ENCODE results near the gene COASY. TPM values are rescaled to one million over a fixed set of nuclear protein-coding genes. Genes with fewer than 3 reads are reported as not detected.
A peak's percentile ranks its signal among the peaks of the same experiment; 100 is the strongest.

Gene COASY
- total and polyA plus RNA-seq, 2 of the 4 experiments (the other 2 are of a cell fraction) = 10.6 to 44.0 TPM

GRCh38 chr17:42519546-42520491, 42.1 kb upstream of the COASY start:
- Histone ChIP-seq H4K8ac (ENCODE audit: low read depth in 2 of 2, low read length in 2 of 2) (peak overlapping the region; percentile 99 to 100), H3K4ac (ENCODE audit: low read depth, low read length) (peak overlapping the region; percentile 100), H2BK20ac (ENCODE audit: low read depth, low read length) (peak overlapping the region; percentile 99), H3K4me3 (ENCODE audit: insufficient read depth, low read depth, low read length) (no peak overlapping the region), H3K4me1 (ENCODE audit: control insufficient read depth, insufficient read depth, low read length) (peaks cover 59% of the 10 kb centered on the region), H3K27me3 (ENCODE audit: control insufficient read depth, insufficient read depth, low read length) (no peaks in the 10 kb centered on the region), H3K14ac (replicated peaks; ENCODE audit: low read depth, low read length) (peak overlapping the region; percentile 99), H2BK15ac (ENCODE audit: low read depth, low read length) (peak overlapping the region; percentile 100), H3K9me1 (ENCODE audit: insufficient read depth, low read length) (peaks cover 32% of the 10 kb centered on the region), H3K56ac (ENCODE audit: extremely low read depth, insufficient read depth, low read length) (peak overlapping the region; percentile 99), H2BK120ac (ENCODE audit: low read depth, low read length) (peak overlapping the region; percentile 100), H3K23ac (ENCODE audit: low read depth, low read length) (peak overlapping the region; percentile 100), H3K9me3 (ENCODE audit: control insufficient read depth, insufficient read depth, low read length) (no peaks in the 10 kb centered on the region), H2BK5ac (ENCODE audit: low read depth, low read length, poor library complexity, severe bottlenecking) (peak overlapping the region; percentile 99), H4K5ac (ENCODE audit: low read depth, low read length) (peak overlapping the region; percentile 98), H2AFZ (replicated peaks; ENCODE audit: low read length, poor library complexity) (peak overlapping the region; percentile 75), H3K79me1 (ENCODE audit: low read depth in 1 of 2, low read length in 2 of 2) (peaks cover 9 to 58% of the 10 kb centered on the region in 2 experiments; a peak in 3 of 4 replicates), H3K9ac (ENCODE audit: low read depth, low read length) (peak overlapping the region; percentile 83), H3K27ac (ENCODE audit: insufficient read depth, low read length) (peak overlapping the region; percentile 99), H3K4me2 (ENCODE audit: low read depth, low read length) (peak overlapping the region; percentile 39), H2AK5ac (ENCODE audit: low read depth, low read length) (peak overlapping the region; percentile 100), H3K36me3 (ENCODE audit: control insufficient read depth, insufficient read depth, low read length) (peaks cover 2% of the 10 kb centered on the region; the same call in 1 of the 2 replicates), H4K91ac (ENCODE audit: insufficient read depth, low read depth, low read length) (peak overlapping the region; percentile 100), H3K18ac (ENCODE audit: low read depth, low read length) (peak overlapping the region; percentile 99), H4K20me1 (ENCODE audit: insufficient read depth, low read length) (no peaks in the 10 kb centered on the region; the same call in 1 of the 2 replicates), H2AK9ac (replicated peaks; ENCODE audit: low read depth, low read length, poor library complexity) (peak overlapping the region; percentile 100)
- dilution Hi-C loops (cut with HindIII; ENCODE audit: low sequenced_read_pairs, unreplicated experiment) = no loop called here
- ChIA-PET CTCF (interaction anchor here (0.6 to 1.9 kb wide), 2 partner anchors 120 to 197 kb away, joined by 3 to 4 read pairs; no protein-coding TSS in a partner anchor), POLR2A (ENCODE audit: unreplicated experiment) (interaction anchor here (0.6 to 4.2 kb wide), 6 partner anchors 7 to 554 kb away, joined by 3 to 17 read pairs (median 4); partner anchors contain the start of genes CAVIN1 and NAGLU)
- no TSS peak for BruUV-seq (replicated peaks)
- WGBS, 2 experiments (ENCODE audit: extremely low coverage in 2 of 2, insufficient read length in 1 of 2) = no CpG with 5 or more reads among the region's 12 CpGs
- ATAC-seq (ENCODE audit: low read depth) (peak; percentile 66), DNase-seq (peak; percentile 99)
- intact Hi-C loops (cut with micrococcal nuclease) = loop anchor here (2.0 to 10.0 kb wide), 3 partner anchors 97 to 385 kb away; partner anchors contain the start of gene CAVIN1
- in situ Hi-C loops (cut with MboI; ENCODE audit: low sequenced_read_pairs) = loop anchor here (5.0 to 10.0 kb wide), 2 partner anchors 198 to 295 kb away; no protein-coding TSS in a partner anchor
- TF ChIP-seq RCOR1 (IDR thresholded peaks at IDR 0.05; ENCODE audit: insufficient replicate concordance, low read length) (peak; percentile 38), FOS (IDR thresholded peaks at IDR 0.05; ENCODE audit: low read depth, low read length) (peak; percentile 57), NFE2L2 (IDR thresholded peaks at IDR 0.05; ENCODE audit: low read depth, low read length) (peak; percentile 55; the same call in 1 of the 2 replicates), MAFK (IDR thresholded peaks at IDR 0.05; ENCODE audit: low read depth, low read length) (peak; percentile 20; the same call in 1 of the 2 replicates), POLR2A (IDR thresholded peaks at IDR 0.05; ENCODE audit: low read depth, low read length) (peak; percentile 77), CEBPB (IDR thresholded peaks at IDR 0.05; ENCODE audit: low read depth, low read length) (0 out of 2 replicates have a peak, but pooled peaks have one; percentile 1), RAD21 (IDR thresholded peaks at IDR 0.05; ENCODE audit: low read length) (no peak), SMC3 (IDR thresholded peaks at IDR 0.05; ENCODE audit: low read depth, low read length) (no peak), BHLHE40 (IDR thresholded peaks at IDR 0.05; ENCODE audit: low read depth, low read length) (peak; percentile 94), RFX5 (IDR thresholded peaks at IDR 0.05; ENCODE audit: low read depth, low read length) (no peak), MXI1 (IDR thresholded peaks at IDR 0.05; ENCODE audit: borderline replicate concordance, low read depth, low read length) (no peak)
- TF ChIP-seq, protein P1, sequence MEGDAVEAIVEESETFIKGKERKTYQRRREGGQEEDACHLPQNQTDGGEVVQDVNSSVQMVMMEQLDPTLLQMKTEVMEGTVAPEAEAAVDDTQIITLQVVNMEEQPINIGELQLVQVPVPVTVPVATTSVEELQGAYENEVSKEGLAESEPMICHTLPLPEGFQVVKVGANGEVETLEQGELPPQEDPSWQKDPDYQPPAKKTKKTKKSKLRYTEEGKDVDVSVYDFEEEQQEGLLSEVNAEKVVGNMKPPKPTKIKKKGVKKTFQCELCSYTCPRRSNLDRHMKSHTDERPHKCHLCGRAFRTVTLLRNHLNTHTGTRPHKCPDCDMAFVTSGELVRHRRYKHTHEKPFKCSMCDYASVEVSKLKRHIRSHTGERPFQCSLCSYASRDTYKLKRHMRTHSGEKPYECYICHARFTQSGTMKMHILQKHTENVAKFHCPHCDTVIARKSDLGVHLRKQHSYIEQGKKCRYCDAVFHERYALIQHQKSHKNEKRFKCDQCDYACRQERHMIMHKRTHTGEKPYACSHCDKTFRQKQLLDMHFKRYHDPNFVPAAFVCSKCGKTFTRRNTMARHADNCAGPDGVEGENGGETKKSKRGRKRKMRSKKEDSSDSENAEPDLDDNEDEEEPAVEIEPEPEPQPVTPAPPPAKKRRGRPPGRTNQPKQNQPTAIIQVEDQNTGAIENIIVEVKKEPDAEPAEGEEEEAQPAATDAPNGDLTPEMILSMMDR (conservative IDR thresholded peaks at IDR 0.05; ENCODE audit: low read depth, low read length) = no peak
- TF ChIP-seq, protein P2, sequence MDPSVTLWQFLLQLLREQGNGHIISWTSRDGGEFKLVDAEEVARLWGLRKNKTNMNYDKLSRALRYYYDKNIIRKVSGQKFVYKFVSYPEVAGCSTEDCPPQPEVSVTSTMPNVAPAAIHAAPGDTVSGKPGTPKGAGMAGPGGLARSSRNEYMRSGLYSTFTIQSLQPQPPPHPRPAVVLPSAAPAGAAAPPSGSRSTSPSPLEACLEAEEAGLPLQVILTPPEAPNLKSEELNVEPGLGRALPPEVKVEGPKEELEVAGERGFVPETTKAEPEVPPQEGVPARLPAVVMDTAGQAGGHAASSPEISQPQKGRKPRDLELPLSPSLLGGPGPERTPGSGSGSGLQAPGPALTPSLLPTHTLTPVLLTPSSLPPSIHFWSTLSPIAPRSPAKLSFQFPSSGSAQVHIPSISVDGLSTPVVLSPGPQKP (IDR thresholded peaks at IDR 0.05; ENCODE audit: borderline replicate concordance, low read depth, low read length) = no peak

Data from IMR-90 (cell line).